HG02759 (cell line): Measurements from ENCODE around the gene HHIPL2.

Source experiments
- ATAC-seq: cut with Tn5 transposase; IDR thresholded peaks from one replicate; pipeline ENCODE4 v1.9.1; 2021; ENCODE audit warnings: mild to moderate bottlenecking, moderate library complexity; ENCODE audit not compliant: unreplicated experiment

HHIPL2 gene

GRCh38 chr1:222547944-222548671 is at the start of gene HHIPL2:
Gene HHIPL2, minus strand, starts transcription at chr1:222548104. Its CDS starts 60 bp downstream, at chr1:222548044.
- no peak for ATAC-seq

- ATAC-seq = no peak
Measured at GRCh38 chr1:222596696-222597095, 48.8 kb upstream of the HHIPL2 start.

- no peak for ATAC-seq
Measured at GRCh38 chr1:222594789-222595188, 46.9 kb upstream of the HHIPL2 start.

- ATAC-seq = no peak
Measured at GRCh38 chr1:222592171-222592570, 44.3 kb upstream of the HHIPL2 start.

- ATAC-seq = peak; percentile 100
Measured at GRCh38 chr1:222589462-222590302, 41.8 kb upstream of the HHIPL2 start, which contains the start of gene TAF1A. Gene TAF1A, minus strand, starts transcription at chr1:222589933.

- ATAC-seq = no peak
Measured at GRCh38 chr1:222588135-222588534, 40.2 kb upstream of the HHIPL2 start.

- ATAC-seq = no peak
Measured at GRCh38 chr1:222586842-222587241, 38.9 kb upstream of the HHIPL2 start.

GRCh38 chr1:222583079-222583478 is 35.2 kb upstream of the HHIPL2 start:
- peak; percentile 85 for ATAC-seq

GRCh38 chr1:222582099-222582774 is 34.3 kb upstream of the HHIPL2 start:
- ATAC-seq = peak; percentile 49

GRCh38 chr1:222579316-222579715 is 31.4 kb upstream of the HHIPL2 start:
- ATAC-seq = no peak

GRCh38 chr1:222570837-222571236 is 22.9 kb upstream of the HHIPL2 start:
- no peak for ATAC-seq

- ATAC-seq = no peak
Measured at GRCh38 chr1:222561656-222562055, 13.8 kb upstream of the HHIPL2 start.

- ATAC-seq = no peak
Measured at GRCh38 chr1:222557574-222557973, 9.7 kb upstream of the HHIPL2 start.

- ATAC-seq = no peak
Measured at GRCh38 chr1:222557148-222557547, 9.2 kb upstream of the HHIPL2 start.

- ATAC-seq = no peak
Measured at GRCh38 chr1:222555992-222556615, 8.2 kb upstream of the HHIPL2 start.

GRCh38 chr1:222554177-222554576 is 6.3 kb upstream of the HHIPL2 start:
- ATAC-seq = no peak

GRCh38 chr1:222552882-222553281 is 5.0 kb upstream of the HHIPL2 start:
- ATAC-seq = no peak

- no peak for ATAC-seq
Measured at GRCh38 chr1:222547260-222547614, 667 bp downstream of the HHIPL2 start.

GRCh38 chr1:222546548-222547259 is 1.2 kb downstream of the HHIPL2 start:
- no peak for ATAC-seq

- ATAC-seq = no peak
Measured at GRCh38 chr1:222546091-222546490, 1.8 kb downstream of the HHIPL2 start.
